Measurements from ENCODE around the gene TRIM4.

- TF ChIP-seq CTCF (IDR thresholded peaks at IDR 0.05) (no peak), POLR2A (IDR thresholded peaks at IDR 0.05) (no peak), EP300 (IDR thresholded peaks at IDR 0.05) (no peak)
These were observed 433 bp upstream of the TRIM4 start for GRCh38 chr7:99919814-99920112.
